Measurements from ENCODE around the gene ADAT1.

DNA sequence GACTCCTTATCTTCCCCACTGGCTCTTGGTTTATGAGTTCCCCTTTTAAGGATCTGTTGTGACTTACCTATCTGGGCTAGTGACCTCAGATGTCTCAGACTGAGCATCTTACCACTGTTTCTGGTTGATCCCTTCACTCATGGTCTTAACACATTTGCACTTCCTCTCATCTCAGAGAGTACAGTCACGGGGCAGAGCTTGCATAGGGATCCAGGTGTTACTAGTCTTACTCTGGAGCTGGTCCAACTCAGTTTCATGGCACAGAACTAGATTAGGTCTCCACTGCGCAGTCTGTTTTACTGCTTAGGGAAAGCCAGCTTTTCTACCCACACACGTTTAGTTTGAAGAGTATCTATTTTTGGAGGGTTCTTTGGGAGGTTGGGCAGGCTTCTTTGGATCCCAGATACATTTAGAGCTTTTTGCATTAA lies 46.7 kb downstream of the ADAT1 start:
- no peak for TF ChIP-seq EP300 (IDR thresholded peaks at IDR 0.05)
- TF ChIP-seq, protein P1, sequence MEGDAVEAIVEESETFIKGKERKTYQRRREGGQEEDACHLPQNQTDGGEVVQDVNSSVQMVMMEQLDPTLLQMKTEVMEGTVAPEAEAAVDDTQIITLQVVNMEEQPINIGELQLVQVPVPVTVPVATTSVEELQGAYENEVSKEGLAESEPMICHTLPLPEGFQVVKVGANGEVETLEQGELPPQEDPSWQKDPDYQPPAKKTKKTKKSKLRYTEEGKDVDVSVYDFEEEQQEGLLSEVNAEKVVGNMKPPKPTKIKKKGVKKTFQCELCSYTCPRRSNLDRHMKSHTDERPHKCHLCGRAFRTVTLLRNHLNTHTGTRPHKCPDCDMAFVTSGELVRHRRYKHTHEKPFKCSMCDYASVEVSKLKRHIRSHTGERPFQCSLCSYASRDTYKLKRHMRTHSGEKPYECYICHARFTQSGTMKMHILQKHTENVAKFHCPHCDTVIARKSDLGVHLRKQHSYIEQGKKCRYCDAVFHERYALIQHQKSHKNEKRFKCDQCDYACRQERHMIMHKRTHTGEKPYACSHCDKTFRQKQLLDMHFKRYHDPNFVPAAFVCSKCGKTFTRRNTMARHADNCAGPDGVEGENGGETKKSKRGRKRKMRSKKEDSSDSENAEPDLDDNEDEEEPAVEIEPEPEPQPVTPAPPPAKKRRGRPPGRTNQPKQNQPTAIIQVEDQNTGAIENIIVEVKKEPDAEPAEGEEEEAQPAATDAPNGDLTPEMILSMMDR (IDR thresholded peaks at IDR 0.05) = no peak
- no peak for TF ChIP-seq POLR2A (IDR thresholded peaks at IDR 0.05)

Measured in gastroesophageal sphincter (tissue), 3 donors.